CD4-positive, alpha-beta T cell treated with Interleukin-1 beta for 1 hour (primary cell): ENCODE measurements around the gene ZBTB32.

Experiments used
- DNase-seq, 2 donors: peaks; one replicate each; pipeline ENCODE4 v3.0.0-alpha.2; 2020 to 2022

Gene ZBTB32

DNA sequence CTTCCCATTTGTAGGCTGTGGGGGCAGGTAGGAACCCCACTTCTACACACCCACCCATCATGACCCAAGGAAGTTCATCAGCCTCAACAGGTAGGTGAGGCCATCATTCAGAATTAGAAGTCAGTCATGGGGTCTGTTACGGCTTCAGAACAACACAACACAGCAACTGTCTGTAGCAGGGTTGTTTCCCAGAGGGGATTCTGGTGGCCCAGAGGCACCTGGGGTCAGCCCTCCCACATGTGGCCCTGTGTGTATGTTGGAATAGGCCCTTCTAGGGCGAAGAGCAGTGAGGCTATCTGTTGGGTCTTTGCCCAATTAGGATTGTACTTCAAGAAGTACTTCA lies 34.5 kb downstream of the ZBTB32 start:
- no peak for DNase-seq

DNA sequence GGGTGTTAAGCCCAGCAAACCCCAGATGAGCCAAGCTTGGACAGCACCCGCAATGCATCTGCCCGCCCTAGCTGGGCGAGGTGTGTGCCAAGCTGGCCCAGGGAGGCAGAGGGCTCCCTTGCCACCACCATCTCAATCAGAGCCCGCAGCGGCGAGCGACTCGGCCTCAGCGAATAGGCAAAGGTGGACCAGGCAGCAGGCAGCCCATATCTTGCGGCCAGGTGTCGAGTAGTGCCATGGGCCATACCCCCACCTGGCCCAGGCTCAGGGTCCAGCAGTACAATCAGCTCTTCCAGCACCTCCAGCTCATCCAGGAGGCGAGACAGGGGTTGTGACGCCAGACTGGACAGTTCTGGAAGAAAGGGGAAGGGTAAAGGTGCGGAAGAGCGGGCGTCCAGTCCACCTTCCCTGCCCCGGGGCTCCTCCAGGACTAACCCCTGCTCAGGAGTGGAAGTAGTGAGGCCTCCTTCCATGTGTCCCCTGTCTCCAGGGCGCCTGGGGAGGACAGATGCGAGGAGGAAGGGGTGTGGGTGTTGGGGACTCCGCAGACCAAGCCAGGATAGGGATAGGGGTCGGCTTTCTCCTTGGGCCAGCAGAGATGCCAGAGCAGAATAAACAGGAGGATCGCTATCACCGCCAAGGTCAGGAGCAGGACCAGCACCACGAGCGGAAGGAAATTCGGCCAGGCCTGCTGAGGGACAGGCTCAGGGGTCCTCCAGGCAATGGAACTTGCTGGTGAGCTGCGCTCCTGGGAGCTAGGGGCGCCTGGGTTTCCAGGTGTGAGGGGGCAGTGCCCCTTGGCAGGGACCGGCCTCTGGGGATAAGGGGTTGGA lies 35.1 kb downstream of the ZBTB32 start:
- DNase-seq, result no peak

DNA sequence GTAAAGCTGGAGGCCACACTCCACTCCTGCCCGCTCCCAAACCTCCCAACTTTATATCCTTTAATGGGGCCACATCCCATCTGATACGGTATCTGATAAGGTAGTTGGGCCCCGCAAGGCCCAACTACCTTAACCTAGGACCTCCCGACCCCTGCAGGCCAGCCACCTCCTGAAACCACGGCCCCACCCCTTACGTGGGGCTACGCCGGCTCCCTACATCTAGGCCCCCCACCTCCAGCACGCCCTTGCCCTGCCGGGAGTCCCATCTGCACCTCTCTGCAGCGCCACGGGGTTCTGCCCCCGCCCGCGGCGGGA lies 35.7 kb downstream of the ZBTB32 start:
- DNase-seq, result no peak

DNA sequence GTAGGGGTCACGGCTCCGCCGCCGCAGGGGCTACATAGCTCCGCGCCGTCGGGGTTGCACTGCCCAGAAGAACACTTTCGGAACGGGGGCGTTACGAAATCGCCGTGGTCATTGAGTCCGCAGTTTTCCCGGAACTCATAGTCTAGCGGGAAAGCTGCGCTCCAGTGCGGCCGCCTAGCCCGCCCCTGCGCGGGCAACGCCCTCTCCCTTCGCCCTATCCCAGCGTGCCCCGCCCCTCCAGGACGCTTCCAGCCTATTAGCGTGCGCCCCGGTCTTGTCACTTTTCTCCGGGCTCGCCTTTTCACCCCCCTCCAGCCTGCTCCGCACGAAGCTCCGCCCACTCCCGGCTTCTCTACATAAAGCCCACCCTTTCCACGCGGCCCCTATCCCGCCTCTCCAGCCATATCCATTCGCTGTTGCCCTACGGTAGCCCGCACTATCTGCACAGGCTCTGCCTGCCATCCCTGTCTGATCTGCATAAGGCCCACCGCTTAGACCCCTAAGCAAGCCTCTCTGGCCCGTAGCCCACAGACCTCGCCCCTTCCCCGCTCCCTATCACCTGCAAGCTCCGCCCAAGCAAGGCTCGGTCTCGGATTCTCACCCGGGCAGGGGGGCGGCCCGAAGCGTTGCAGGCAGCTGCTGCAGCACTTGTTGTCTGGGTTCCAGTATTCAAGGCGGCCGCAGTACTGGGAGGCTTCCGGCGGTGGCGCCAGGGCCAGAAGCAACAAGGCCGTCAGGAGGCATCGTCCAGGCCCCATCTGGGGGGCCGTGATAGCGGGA lies 36.3 kb downstream of the ZBTB32 start:
- peak; percentile 94 for DNase-seq

DNA sequence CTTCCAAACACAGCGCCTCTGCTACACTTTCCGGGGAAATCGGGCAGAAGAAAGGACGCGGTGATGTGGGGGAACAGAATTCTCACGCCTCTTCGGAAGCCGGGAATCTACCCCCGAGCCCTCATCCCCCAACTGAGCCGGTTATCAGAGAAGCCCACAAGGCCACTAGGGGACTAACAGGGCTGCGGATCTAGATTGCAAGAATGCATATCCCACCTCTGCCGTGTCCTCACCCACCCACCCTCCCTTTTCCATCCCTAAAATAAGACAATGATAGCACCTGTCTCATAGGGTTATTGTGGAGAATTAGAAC lies 36.8 kb downstream of the ZBTB32 start:
- DNase-seq, result no peak

DNA sequence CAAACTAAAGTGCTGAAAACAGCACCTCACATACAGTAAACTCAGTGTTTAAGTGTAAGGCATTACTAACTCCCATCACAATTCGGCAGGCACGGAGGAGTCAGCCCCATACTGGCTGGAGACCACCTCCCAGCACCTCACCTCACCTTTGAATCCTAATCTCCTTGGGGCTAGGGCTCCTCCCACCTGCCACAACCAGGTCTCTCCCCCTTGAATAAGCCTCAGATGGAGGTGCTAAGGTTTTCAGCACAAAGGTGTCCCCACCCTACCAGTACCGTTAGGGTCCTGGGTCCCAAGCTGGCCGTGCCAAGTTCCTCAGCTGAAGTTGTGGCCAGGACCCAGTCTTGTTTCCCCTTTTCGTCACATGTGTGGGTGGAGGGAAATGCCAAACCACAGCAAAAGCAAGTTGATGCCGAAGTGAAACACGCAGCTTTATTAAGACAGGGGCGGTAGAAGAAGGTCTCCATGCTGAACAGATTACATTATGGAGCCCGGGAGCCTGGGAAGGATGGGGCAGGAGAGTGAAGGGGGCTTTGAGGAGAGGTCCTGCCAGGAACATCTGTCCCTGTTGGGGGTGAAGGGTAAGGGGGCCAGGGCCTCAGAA lies 37.9 kb downstream of the ZBTB32 start, which contains the start of gene IGFLR1:
TSS of gene IGFLR1 (minus strand) at position 332 of the 604 bp plus-strand sequence. CDS start 1,272 bp downstream, outside the sequence.
- peak; percentile 78 to 79 for DNase-seq

DNA sequence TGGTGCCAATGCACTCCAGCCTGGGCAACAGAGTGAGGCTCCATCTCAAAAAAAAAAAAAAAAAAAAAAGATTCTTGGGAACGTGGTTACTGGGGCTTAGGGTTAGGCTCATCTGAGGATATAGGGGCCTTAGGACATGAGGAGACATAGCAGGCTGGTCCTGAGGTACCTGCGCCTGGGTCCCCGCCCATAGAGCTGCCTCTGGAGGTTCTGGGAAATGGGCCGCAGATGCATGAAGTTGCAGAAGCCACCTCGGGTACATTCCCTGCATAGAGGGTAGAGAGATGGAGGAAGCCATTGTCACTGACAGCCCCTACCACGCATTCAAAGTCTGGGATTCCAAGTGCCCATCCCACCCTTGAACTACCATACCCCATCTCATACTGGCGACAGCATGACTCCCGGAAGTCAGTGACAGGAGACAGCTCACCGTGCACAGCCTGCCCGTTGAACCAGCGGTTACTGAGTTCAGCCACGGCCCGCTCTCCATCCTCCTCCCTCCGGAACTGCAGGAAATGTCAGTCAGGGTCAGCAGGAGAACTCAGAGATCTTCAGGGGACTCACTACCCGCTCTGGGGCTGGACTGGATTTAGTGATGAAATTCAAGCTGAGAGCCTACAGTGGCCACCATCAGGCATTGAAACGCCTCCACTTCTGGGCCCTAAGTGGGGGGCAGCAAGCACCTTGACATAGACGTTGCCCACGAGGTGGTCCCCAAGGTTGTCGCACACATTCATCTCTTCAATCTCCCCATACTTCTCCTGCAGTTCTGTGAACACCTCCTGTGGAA lies 39.5 kb downstream of the ZBTB32 start:
- no peak for DNase-seq

DNA sequence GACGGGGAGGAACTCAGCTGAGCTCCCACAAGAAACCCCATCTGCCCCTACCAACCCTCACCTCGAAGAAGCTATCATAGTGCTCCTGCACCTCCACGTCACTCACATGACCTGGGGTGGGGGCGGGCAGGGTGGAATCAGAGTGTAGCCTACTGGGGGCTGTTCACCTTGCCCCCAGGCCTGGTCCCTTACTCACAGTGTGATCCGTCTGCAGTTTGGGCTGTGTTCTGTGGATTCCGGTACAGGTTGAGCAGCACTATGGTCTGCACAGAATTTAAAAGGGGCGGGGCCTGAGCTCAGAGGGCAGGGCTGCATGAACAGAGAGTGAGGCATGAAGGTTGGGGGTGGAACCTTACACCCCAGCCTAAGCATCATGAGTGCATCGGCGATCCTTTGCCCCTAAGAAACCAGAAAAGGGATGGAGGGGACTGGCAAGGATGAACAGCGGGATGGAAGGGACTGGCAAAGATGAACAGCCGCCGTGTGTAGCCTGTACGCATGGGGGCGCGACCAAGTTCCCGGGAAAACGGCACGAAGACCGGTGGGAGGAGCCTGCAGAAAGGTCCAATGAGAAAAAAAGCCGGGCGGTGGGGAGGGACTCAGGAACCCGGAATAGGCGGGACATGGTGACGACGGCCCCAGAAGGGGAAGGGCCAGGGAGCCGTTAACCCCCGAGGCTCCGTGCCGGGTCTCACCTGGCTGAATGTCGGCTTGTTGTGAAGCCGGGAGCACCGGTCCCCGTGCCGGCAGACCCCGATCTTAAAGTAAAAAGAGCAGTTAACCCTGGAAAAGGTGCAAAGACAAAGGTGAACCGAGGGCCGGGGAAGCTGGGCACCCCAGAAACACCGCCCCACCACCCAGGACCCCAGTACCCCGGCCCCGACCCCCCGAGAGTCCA lies 40.3 kb downstream of the ZBTB32 start:
- DNase-seq, result peak; percentile 95 to 96

DNA sequence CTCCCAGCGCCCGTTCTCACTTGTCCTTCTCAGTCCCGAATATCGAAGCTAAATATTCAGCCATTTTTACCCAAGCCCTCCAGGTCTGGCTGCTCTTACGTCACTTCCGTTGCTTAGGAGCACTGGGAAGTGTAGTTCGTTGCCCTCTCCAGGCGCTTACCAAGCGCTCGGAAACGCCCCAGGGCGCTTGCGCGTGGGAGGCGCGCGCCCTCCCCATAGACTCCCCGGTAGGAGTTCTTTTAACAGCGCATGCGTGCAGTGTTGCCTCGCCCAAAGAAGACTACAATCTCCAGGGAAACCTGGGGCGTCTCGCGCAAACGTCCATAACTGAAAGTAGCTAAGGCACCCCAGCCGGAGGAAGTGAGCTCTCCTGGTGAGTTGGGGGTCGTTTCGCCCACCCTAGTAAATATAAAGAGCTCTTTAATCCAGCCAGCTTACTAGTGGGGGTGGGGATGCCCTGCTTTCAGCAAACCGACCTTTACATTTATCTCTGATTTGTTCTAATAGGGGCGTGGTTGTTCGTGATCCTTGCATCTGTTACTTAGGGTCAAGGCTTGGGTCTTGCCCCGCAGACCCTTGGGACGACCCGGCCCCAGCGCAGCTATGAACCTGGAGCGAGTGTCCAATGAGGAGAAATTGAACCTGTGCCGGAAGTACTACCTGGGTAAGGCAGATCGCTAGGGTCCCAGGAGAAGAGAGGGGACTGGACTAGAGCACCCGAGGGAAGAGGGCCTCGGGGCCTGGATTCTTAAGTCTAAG lies 41.1 kb downstream of the ZBTB32 start, which contains the start of the genes PSENEN and U2AF1L4:
TSS of gene PSENEN (plus strand) at position 324 of the 759 bp plus-strand sequence. CDS start at position 604, 280 bp downstream.
TSS of gene U2AF1L4 (minus strand) at position 91 of the 759 bp plus-strand sequence. CDS start at position 64, 27 bp downstream.
- peak; percentile 99 to 100 for DNase-seq

DNA sequence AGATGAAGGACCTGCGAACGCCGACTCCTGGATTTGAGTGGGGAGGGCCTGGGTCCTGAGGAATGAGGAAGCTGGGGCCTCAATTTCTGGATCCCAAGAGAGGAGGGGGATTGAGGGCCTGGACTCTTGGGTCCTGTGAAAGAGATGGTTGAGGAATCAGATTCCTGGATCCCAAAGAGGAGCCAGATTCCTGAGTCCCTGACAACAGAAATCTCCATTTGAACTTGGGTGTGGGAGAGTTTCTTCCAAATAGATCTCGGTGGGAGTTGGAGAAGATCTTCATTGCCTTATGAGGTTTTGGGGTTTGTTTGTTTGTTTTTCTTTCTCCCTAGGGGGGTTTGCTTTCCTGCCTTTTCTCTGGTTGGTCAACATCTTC lies 41.7 kb downstream of the ZBTB32 start:
- no peak for DNase-seq

DNA sequence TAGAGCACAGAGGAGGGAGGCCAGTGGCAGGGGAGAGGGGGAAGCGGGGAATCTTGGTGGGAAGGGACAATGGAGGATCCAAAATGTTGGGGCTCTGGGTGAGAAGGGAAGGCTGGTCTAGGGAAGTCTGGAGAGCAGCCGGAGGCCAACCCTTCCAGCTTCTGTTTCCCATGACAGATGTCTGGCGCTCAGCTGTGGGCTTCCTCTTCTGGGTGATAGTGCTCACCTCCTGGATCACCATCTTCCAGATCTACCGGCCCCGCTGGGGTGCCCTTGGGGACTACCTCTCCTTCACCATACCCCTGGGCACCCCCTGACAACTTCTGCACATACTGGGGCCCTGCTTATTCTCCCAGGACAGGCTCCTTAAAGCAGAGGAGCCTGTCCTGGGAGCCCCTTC lies 42.2 kb downstream of the ZBTB32 start:
- no peak for DNase-seq

DNA sequence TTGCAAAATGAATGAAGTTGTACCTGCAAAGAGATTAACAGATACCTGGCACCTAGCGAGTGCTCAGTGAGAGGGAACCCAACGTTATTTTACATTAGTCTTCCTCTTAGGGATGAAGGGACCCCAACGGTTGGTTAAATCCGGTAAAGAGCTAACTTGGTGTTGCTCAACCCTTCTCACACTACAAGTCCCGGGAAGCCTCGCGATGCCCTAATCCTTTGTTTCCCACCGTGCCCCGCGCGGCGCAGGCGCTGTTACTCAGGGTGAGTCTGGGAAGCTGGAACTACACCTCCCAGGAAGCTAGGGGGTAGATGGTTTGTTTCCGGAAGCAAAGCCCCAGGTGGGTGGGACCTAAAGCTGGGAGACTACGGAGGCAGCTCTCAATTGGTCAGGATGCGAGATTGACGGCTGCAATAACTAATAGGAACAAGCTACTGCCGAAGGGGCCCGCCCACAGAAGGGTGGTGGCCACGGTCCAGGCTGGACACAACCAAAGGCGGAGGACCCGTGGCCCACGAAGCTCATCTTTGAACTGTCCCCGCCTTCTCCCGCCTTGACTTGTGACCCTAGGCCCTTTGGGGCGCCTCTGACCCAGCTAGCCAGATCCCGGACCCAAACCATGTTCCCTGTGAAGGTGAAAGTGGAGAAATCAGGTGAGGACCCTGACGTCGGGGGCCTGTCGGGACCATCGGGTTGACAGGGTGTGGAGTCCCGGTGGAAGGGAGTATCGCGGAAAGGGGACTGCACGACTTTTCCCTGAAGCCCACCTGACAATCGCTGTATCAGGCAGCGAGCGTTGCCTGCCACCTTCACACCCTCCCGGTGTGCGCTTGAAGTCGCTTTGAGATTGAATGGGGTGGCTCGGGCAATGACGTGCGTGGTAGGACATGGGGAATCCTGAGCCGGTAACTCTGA lies 44.0 kb downstream of the ZBTB32 start, which contains the start of gene LIN37:
TSS of gene LIN37 (plus strand) at position 471 of the 915 bp plus-strand sequence. CDS start at position 620, 149 bp downstream.
- DNase-seq, result peak; percentile 99

DNA sequence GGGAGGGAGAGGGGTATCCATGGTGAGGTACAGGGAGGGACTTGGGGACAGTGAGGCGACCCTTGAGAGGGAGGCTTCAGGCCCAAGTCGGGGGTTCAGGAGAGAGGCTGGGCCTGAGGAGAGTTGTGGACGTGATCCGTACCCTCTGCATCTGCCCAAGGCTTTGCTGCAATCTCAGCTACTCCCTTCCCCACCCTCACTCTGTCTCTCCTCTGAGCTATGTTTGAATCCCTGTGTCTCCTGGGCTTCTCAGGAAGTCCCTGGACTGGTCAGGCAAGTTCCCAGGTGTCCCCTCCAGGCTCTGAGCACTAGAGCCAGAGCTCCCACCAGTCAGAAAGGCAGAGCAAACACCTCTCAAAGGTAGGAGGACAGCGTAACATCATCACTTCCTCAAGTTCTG lies 45.8 kb downstream of the ZBTB32 start:
- no peak for DNase-seq

DNA sequence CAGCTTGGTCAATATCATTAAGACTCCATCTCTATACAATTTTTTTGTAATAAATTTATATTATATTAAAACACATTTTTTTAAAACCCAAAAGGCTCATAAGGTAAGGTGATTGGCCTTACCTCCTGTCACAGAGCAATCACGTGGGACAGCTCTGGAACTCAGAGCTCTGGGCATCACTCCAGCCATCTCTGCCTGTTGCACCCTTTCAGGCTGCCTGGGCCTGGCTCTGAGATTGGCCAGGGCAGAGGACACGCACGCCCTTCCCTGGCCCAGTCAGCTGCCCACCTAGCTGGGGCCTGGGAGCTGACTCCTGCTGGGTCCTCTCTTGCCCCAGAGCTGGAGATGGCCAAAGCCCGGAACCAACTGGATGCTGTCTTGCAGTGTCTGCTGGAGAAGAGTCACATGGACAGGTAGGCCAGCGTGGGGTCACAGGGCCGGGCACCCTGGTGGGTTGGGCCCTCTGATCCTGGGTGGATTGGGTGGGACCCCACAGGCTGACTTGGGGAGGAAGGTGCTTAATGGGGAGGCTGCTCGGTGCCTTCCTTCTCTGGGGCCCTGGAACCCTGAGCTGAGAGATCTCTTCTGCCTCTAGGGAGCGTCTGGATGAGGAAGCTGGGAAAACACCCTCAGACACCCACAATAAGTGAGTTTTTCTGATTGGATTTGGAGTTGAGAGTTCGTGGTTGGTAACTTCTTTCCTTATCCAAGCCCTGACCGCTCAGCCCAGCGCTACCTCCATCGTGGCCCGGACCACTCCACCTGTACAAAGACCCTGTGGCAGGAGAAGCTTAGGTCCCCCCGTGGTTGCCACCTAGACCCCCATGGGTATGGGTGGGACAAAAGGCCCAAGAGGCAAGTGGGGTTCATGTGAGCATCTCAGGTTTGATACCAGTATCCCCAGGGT lies 47.7 kb downstream of the ZBTB32 start:
- no peak for DNase-seq

DNA sequence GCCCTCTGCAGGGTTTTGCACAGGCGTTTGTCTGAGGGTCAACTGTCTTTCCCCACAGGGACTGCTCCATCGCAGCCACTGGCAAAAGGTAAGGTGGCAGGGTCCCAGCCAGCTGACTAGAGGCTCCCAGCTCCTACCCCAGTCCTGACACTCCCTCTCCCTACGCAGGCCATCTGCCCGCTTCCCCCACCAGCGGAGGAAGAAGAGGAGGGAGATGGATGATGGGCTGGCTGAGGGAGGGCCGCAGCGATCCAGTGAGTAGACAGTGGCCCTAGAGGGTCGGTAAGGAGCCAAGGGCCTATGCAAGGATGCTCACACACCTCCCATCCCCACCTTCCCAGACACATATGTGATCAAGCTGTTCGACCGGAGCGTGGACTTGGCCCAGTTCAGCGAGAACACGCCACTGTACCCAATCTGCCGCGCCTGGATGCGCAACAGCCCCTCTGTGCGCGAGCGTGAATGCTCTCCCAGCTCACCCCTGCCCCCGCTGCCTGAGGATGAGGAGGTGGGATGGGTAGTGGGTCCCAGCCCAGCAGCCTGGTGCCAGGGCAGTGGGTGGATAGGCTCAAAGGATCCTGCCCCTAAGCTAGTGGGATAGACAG lies 48.5 kb downstream of the ZBTB32 start:
- no peak for DNase-seq

DNA sequence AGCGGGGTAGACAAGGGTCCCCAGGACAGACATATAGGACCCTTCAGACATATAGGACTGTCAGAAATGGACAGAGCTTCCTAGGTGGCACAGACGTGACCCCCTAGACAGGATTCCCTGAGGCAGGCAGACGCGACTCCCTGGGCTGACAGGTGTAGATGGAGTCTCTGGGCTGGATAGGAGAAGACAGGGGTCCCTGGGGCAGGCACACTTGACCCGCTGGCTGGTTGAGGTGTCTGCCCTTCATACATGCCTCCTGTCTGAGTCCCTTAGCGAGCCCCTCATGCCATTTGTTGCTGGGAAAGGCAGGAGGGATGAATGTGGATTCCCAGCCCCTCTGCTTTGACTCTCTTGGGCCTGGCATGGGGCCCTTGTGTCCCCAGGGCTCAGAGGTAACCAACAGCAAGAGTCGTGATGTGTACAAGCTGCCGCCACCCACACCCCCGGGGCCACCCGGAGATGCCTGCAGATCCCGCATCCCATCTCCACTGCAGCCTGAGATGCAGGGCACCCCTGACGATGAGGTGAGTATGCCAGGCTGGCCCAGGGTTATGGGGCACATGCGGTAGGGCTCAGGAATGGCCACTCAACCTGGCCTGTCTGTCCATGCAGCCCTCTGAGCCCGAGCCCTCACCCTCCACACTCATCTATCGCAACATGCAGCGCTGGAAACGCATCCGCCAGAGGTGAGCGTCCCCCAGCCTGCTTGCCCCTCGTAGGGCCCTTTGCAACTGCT lies 49.4 kb downstream of the ZBTB32 start:
- no peak for DNase-seq

DNA sequence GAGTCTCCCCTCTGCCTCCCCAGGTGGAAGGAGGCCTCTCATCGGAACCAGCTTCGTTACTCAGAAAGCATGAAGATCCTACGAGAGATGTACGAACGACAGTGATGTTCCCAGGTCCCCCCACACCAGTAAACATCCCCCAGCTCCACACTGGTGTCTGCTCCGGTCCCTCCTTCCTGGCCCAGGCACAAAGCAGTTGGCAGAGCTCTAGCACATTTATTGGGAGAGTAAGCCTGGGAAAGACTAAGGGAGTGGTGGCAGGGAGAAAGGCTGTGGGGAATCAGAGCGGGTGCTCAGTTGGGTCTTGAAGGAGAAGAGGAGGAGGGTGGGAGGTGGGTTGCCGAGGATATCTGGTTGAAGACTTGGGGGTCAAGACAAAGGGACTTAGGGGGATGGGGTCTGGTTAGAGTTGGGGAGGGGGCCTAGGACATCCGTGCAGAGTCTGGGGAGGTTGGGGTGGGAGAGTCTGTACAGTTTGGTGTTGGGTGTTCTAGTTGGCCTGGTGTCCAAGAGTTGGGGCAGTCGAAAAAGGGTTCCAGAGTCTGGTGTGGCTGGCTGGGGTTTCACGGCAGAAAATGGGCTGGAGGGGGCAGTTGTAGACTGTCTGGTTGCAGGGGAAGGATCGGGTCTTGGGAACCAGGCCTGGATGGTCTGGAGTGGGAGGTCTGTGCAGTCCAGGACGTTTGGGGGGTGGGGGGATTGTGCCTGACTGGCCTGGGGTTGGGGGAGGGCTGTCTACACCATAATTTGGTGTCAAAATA lies 50.2 kb downstream of the ZBTB32 start:
- no peak for DNase-seq
